ENCODE data around the gene TGM3. TPM values are rescaled to one million over a fixed set of nuclear protein-coding genes. Genes with fewer than 3 reads are reported as not detected.

The TGM3 gene, protein sequence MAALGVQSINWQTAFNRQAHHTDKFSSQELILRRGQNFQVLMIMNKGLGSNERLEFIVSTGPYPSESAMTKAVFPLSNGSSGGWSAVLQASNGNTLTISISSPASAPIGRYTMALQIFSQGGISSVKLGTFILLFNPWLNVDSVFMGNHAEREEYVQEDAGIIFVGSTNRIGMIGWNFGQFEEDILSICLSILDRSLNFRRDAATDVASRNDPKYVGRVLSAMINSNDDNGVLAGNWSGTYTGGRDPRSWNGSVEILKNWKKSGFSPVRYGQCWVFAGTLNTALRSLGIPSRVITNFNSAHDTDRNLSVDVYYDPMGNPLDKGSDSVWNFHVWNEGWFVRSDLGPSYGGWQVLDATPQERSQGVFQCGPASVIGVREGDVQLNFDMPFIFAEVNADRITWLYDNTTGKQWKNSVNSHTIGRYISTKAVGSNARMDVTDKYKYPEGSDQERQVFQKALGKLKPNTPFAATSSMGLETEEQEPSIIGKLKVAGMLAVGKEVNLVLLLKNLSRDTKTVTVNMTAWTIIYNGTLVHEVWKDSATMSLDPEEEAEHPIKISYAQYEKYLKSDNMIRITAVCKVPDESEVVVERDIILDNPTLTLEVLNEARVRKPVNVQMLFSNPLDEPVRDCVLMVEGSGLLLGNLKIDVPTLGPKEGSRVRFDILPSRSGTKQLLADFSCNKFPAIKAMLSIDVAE
- polyA plus RNA-seq (2013, experiment 1 of 2): 0.04 TPM
- 0.06 TPM for polyA plus RNA-seq (2013, experiment 2 of 2)

DNA sequence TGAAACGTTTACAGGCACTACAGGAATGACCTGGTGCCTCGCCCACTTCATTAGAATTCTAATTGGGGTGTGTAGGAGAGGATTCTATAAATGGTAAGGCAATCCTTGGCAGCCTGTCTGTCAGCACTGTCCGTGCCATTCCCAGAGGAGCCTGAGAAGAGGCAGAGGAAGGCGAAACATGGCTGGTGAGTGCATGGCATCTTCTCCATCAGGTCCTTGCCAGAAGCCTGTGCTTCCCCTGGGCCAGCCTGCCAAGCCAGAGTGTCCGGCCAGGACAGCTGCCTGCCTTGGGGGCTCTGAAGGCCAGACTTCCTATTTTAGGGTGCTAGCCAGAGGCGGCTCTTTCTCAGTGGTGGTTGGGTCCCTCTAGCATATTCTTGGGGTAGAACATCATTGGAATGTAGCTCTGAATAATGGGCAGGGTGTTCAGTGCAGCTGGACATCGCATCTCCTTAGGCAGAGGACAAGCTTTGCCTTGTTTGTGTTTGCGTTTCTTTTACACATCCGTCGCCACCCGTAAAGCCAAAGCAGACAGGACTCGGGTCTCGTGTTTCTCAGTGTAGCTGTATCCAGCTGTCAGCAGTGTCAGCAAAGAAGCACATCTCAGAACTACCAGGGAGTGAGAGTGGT is at the start of gene TGM3:
TGM3 (plus strand) TSS at position 116 of the 630 bp plus-strand sequence; CDS start at position 179, 63 bp downstream.
- no peak for DNase-seq
- no CpG with 5 or more reads among the region's 13 CpGs for WGBS (ENCODE audit: extremely low coverage, insufficient coverage, low lambda C conversion rate)
- Histone ChIP-seq H3K4me1 (ENCODE audit: control insufficient read depth, low read depth, low read length) (no peaks in the 10 kb centered on the region), H3K18ac (ENCODE audit: low read length) (no peak within 1 kb of the TSS), H3K4me3 (ENCODE audit: low read length) (no peak within 1 kb of the TSS), H3K79me2 (ENCODE audit: control insufficient read depth, insufficient read depth, low read length) (no peaks in the 10 kb centered on the region), H3K36me3 (ENCODE audit: control insufficient read depth, insufficient read depth, low read length) (no peaks in the 10 kb centered on the region), H2BK15ac (replicated peaks; ENCODE audit: low read depth) (no peak within 1 kb of the TSS), H4K5ac (ENCODE audit: low read length) (no peak within 1 kb of the TSS), H3K27ac (ENCODE audit: low read depth, low read length) (no peak within 1 kb of the TSS), H2BK5ac (ENCODE audit: low read length) (no peak within 1 kb of the TSS), H2BK120ac (ENCODE audit: low read depth, low read length) (no peak within 1 kb of the TSS), H3K27me3 (ENCODE audit: insufficient read depth, low read length, poor library complexity) (no peaks in the 10 kb centered on the region), H3K4ac (ENCODE audit: low read depth, low read length) (no peak within 1 kb of the TSS), H3K4me2 (ENCODE audit: low read length) (no peak within 1 kb of the TSS), H3K79me1 (ENCODE audit: low read length) (no peaks in the 10 kb centered on the region), H3K56ac (ENCODE audit: low read length) (no peak within 1 kb of the TSS), H3K9ac (ENCODE audit: low read length) (no peak within 1 kb of the TSS), H4K8ac (ENCODE audit: low read depth, low read length) (no peak within 1 kb of the TSS), H2AK5ac (ENCODE audit: low read length) (no peak within 1 kb of the TSS), H3K23ac (ENCODE audit: low read length) (no peak within 1 kb of the TSS)

DNA sequence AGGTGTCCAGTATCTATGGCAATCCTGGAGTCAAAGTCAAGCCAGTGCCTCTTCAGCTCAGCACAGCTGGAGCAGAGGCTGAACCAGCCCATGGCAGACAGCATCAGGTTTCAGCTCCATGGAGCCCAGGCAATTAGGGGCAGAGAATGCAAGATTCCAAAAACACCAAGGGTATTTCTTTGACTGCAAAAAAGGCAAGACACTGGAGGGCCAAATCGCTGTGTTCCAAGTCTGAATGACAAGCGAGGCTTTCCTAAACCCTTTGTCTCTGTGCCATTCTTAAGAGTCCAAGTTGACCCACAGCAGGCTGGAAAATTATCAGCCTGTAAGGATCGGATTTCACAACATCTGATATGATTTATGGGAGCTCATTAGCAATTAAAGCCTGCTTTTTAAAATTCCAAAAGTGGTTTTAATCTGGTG is 49.7 kb upstream of the TGM3 start:
- no peak overlapping the region for H2BK120ac ChIP-seq (ENCODE audit: low read depth, low read length)
- no peak overlapping the region for H3K27ac ChIP-seq (ENCODE audit: low read depth, low read length)

DNA sequence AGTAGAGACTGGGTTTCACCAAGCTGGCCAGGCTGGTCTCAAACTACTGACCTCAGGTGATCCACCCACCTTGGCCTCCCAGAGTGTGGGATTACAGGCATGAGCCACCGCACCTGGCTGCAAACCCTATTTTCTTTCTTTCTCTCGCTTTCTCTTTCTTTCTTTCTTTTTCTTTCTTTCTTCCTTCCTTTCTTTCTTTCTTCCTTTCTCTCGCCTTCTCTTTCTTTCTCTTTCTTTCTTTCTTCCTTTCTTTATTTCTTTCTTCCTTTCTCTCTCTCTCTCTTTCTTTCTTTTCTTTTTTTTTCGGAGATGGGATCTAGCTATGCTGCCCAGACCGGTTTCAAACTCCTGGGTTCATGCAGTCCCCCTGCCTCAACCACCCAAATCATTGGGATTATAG is 47.0 kb upstream of the TGM3 start:
- H3K79me1 ChIP-seq (ENCODE audit: low read length): no peaks in the 10 kb centered on the region
- no peak overlapping the region for H3K9ac ChIP-seq (ENCODE audit: low read length)
- no peak overlapping the region for H4K8ac ChIP-seq (ENCODE audit: low read depth, low read length)
- no peak overlapping the region for H3K23ac ChIP-seq (ENCODE audit: low read length)
- H3K79me2 ChIP-seq (ENCODE audit: control insufficient read depth, insufficient read depth, low read length): no peaks in the 10 kb centered on the region
- no peak overlapping the region for H2AK5ac ChIP-seq (ENCODE audit: low read length)
- no peaks in the 10 kb centered on the region for H3K36me3 ChIP-seq (ENCODE audit: control insufficient read depth, insufficient read depth, low read length)
- whole genome bisulfite sequencing (ENCODE audit: extremely low coverage, insufficient coverage, low lambda C conversion rate): no CpG with 5 or more reads among the region's 5 CpGs
- no peak overlapping the region for H2BK5ac ChIP-seq (ENCODE audit: low read length)
- H3K27ac ChIP-seq (ENCODE audit: low read depth, low read length): no peak overlapping the region
- H3K4ac ChIP-seq (ENCODE audit: low read depth, low read length): no peak overlapping the region
- no peaks in the 10 kb centered on the region for H3K27me3 ChIP-seq (ENCODE audit: insufficient read depth, low read length, poor library complexity)
- no peak overlapping the region for H2BK120ac ChIP-seq (ENCODE audit: low read depth, low read length)
- H3K4me2 ChIP-seq (ENCODE audit: low read length): no peak overlapping the region
- H3K4me3 ChIP-seq (ENCODE audit: low read length): no peak overlapping the region
- no peaks in the 10 kb centered on the region for H3K4me1 ChIP-seq (ENCODE audit: control insufficient read depth, low read depth, low read length)
- H4K5ac ChIP-seq (ENCODE audit: low read length): no peak overlapping the region
- no peak overlapping the region for H2BK15ac ChIP-seq (replicated peaks; ENCODE audit: low read depth)
- H3K18ac ChIP-seq (ENCODE audit: low read length): no peak overlapping the region
- no peak for DNase-seq
- no peak overlapping the region for H3K56ac ChIP-seq (ENCODE audit: low read length)

More for the DNA sequence above, 49.7 kb upstream of the TGM3 start:
- WGBS (ENCODE audit: extremely low coverage, insufficient coverage, low lambda C conversion rate): no CpG with 5 or more reads among the region's 3 CpGs
- peak; percentile 18 for DNase-seq
- H4K8ac ChIP-seq (ENCODE audit: low read depth, low read length): no peak overlapping the region
- no peak overlapping the region for H4K5ac ChIP-seq (ENCODE audit: low read length)
- no peak overlapping the region for H3K9ac ChIP-seq (ENCODE audit: low read length)
- no peak overlapping the region for H3K4ac ChIP-seq (ENCODE audit: low read depth, low read length)
- H3K27me3 ChIP-seq (ENCODE audit: insufficient read depth, low read length, poor library complexity): no peaks in the 10 kb centered on the region
- no peaks in the 10 kb centered on the region for H3K79me1 ChIP-seq (ENCODE audit: low read length)
- no peaks in the 10 kb centered on the region for H3K4me1 ChIP-seq (ENCODE audit: control insufficient read depth, low read depth, low read length)
- H3K23ac ChIP-seq (ENCODE audit: low read length): no peak overlapping the region
- no peak overlapping the region for H2BK5ac ChIP-seq (ENCODE audit: low read length)
- H2AK5ac ChIP-seq (ENCODE audit: low read length): no peak overlapping the region
- H3K4me2 ChIP-seq (ENCODE audit: low read length): no peak overlapping the region
- no peaks in the 10 kb centered on the region for H3K36me3 ChIP-seq (ENCODE audit: control insufficient read depth, insufficient read depth, low read length)
- no peak overlapping the region for H3K4me3 ChIP-seq (ENCODE audit: low read length)
- no peak overlapping the region for H3K18ac ChIP-seq (ENCODE audit: low read length)
- H2BK15ac ChIP-seq (replicated peaks; ENCODE audit: low read depth): no peak overlapping the region
- H3K56ac ChIP-seq (ENCODE audit: low read length): no peak overlapping the region
- H3K79me2 ChIP-seq (ENCODE audit: control insufficient read depth, insufficient read depth, low read length): no peaks in the 10 kb centered on the region

- Histone ChIP-seq H2AK5ac (ENCODE audit: low read length) (no peak overlapping the region), H3K4ac (ENCODE audit: low read depth, low read length) (no peak overlapping the region), H4K8ac (ENCODE audit: low read depth, low read length) (no peak overlapping the region), H3K36me3 (ENCODE audit: control insufficient read depth, insufficient read depth, low read length) (no peaks in the 10 kb centered on the region), H3K23ac (ENCODE audit: low read length) (no peak overlapping the region), H3K56ac (ENCODE audit: low read length) (no peak overlapping the region), H3K79me1 (ENCODE audit: low read length) (no peaks in the 10 kb centered on the region), H3K27me3 (ENCODE audit: insufficient read depth, low read length, poor library complexity) (no peaks in the 10 kb centered on the region), H3K4me1 (ENCODE audit: control insufficient read depth, low read depth, low read length) (no peaks in the 10 kb centered on the region), H3K18ac (ENCODE audit: low read length) (no peak overlapping the region), H2BK120ac (ENCODE audit: low read depth, low read length) (no peak overlapping the region), H3K4me3 (ENCODE audit: low read length) (no peak overlapping the region), H2BK5ac (ENCODE audit: low read length) (no peak overlapping the region), H3K9ac (ENCODE audit: low read length) (no peak overlapping the region), H3K4me2 (ENCODE audit: low read length) (no peak overlapping the region), H2BK15ac (replicated peaks; ENCODE audit: low read depth) (no peak overlapping the region), H4K5ac (ENCODE audit: low read length) (no peak overlapping the region), H3K79me2 (ENCODE audit: control insufficient read depth, insufficient read depth, low read length) (no peaks in the 10 kb centered on the region), H3K27ac (ENCODE audit: low read depth, low read length) (no peak overlapping the region)
- DNase-seq: no peak
- no CpG with 5 or more reads among the region's 3 CpGs for WGBS (ENCODE audit: extremely low coverage, insufficient coverage, low lambda C conversion rate)
These were observed 45.9 kb upstream of the TGM3 start for GRCh38 chr20:2249935-2250334.

GRCh38 chr20:2252419-2252997 is 43.3 kb upstream of the TGM3 start:
- no peaks in the 10 kb centered on the region for H3K79me1 ChIP-seq (ENCODE audit: low read length)
- no peak for DNase-seq
- no peak overlapping the region for H2BK120ac ChIP-seq (ENCODE audit: low read depth, low read length)

More at GRCh38 chr20:2252419-2252997, 43.3 kb upstream of the TGM3 start:
- H2BK15ac ChIP-seq (replicated peaks; ENCODE audit: low read depth): no peak overlapping the region
- H3K27ac ChIP-seq (ENCODE audit: low read depth, low read length): no peak overlapping the region
- H4K5ac ChIP-seq (ENCODE audit: low read length): no peak overlapping the region
- no peak overlapping the region for H3K4me2 ChIP-seq (ENCODE audit: low read length)
- no CpG with 5 or more reads among the region's 6 CpGs for WGBS (ENCODE audit: extremely low coverage, insufficient coverage, low lambda C conversion rate)
- H3K4me1 ChIP-seq (ENCODE audit: control insufficient read depth, low read depth, low read length): no peaks in the 10 kb centered on the region
- no peaks in the 10 kb centered on the region for H3K27me3 ChIP-seq (ENCODE audit: insufficient read depth, low read length, poor library complexity)
- no peaks in the 10 kb centered on the region for H3K36me3 ChIP-seq (ENCODE audit: control insufficient read depth, insufficient read depth, low read length)
- H3K79me2 ChIP-seq (ENCODE audit: control insufficient read depth, insufficient read depth, low read length): no peaks in the 10 kb centered on the region
- no peak overlapping the region for H3K9ac ChIP-seq (ENCODE audit: low read length)
- no peak overlapping the region for H3K23ac ChIP-seq (ENCODE audit: low read length)
- no peak overlapping the region for H2BK5ac ChIP-seq (ENCODE audit: low read length)
- H3K4ac ChIP-seq (ENCODE audit: low read depth, low read length): no peak overlapping the region
- no peak overlapping the region for H3K18ac ChIP-seq (ENCODE audit: low read length)
- H2AK5ac ChIP-seq (ENCODE audit: low read length): no peak overlapping the region
- no peak overlapping the region for H3K4me3 ChIP-seq (ENCODE audit: low read length)
- H4K8ac ChIP-seq (ENCODE audit: low read depth, low read length): no peak overlapping the region
- no peak overlapping the region for H3K56ac ChIP-seq (ENCODE audit: low read length)
